Measurements from ENCODE around the gene ABCA13. TPM values are rescaled to one million over a fixed set of nuclear protein-coding genes. Genes with fewer than 3 reads are reported as not detected.

Gene ABCA13
- total RNA-seq, 1 donor from 2014 or later: 0.44 TPM

DNA sequence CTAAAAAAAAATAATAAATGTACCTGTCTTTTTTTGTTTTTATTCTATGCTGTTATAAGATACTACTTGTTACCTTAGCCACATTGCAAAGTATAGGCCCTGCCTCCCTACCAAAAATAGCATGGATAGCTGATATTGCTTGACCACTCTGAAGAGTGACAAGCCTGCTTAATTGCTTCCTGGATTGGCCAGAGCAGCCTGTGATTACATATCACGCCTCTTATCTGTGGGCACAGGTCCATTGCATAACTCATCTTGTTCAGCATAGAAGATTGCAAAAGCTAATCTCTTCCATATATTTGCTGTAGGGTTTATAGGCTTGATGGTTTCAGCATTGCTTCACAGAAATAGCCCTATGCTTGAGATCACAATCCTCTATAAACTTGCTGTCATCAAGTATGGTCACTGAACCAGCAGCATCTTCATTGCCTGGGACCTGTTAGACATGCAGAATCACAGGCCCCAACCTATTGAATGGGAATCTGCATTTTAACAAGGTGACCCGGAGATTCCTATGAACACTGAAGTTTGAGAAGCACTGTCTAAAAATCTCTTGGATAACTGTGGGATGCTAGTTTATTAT is 472.3 kb downstream of the ABCA13 start:
- H3K4me1 Mint-ChIP-seq (ENCODE audit: unreplicated experiment): no peaks in the 10 kb centered on the region
- H3K36me3 Mint-ChIP-seq (ENCODE audit: low read depth, unreplicated experiment): no peaks in the 10 kb centered on the region
- TF ChIP-seq, protein P1, sequence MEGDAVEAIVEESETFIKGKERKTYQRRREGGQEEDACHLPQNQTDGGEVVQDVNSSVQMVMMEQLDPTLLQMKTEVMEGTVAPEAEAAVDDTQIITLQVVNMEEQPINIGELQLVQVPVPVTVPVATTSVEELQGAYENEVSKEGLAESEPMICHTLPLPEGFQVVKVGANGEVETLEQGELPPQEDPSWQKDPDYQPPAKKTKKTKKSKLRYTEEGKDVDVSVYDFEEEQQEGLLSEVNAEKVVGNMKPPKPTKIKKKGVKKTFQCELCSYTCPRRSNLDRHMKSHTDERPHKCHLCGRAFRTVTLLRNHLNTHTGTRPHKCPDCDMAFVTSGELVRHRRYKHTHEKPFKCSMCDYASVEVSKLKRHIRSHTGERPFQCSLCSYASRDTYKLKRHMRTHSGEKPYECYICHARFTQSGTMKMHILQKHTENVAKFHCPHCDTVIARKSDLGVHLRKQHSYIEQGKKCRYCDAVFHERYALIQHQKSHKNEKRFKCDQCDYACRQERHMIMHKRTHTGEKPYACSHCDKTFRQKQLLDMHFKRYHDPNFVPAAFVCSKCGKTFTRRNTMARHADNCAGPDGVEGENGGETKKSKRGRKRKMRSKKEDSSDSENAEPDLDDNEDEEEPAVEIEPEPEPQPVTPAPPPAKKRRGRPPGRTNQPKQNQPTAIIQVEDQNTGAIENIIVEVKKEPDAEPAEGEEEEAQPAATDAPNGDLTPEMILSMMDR (IDR thresholded peaks at IDR 0.05; ENCODE audit: unreplicated experiment): no peak
- no peaks in the 10 kb centered on the region for H3K9me3 Mint-ChIP-seq (ENCODE audit: unreplicated experiment)
- DNase-seq (ENCODE audit: low spot score): no peak
- no peak overlapping the region for H3K4me3 Mint-ChIP-seq (ENCODE audit: unreplicated experiment)
- no peak overlapping the region for H3K27ac Mint-ChIP-seq (ENCODE audit: unreplicated experiment)
- H3K27me3 Mint-ChIP-seq (ENCODE audit: unreplicated experiment): no peaks in the 10 kb centered on the region

GRCh38 chr7:48658138-48658537 is 486.9 kb downstream of the ABCA13 start:
- no peaks in the 10 kb centered on the region for H3K4me1 Mint-ChIP-seq (ENCODE audit: unreplicated experiment)
- H3K27ac Mint-ChIP-seq (ENCODE audit: unreplicated experiment): no peak overlapping the region
- H3K36me3 Mint-ChIP-seq (ENCODE audit: low read depth, unreplicated experiment): no peaks in the 10 kb centered on the region
- H3K4me3 Mint-ChIP-seq (ENCODE audit: unreplicated experiment): no peak overlapping the region
- TF ChIP-seq, protein P1 (IDR thresholded peaks at IDR 0.05; ENCODE audit: unreplicated experiment): no peak
- H3K27me3 Mint-ChIP-seq (ENCODE audit: unreplicated experiment): peaks cover 5% of the 10 kb centered on the region
- DNase-seq (ENCODE audit: low spot score): no peak
- H3K9me3 Mint-ChIP-seq (ENCODE audit: unreplicated experiment): no peaks in the 10 kb centered on the region

- TF ChIP-seq, protein P1 (IDR thresholded peaks at IDR 0.05; ENCODE audit: unreplicated experiment): no peak
- H3K9me3 Mint-ChIP-seq (ENCODE audit: unreplicated experiment): no peaks in the 10 kb centered on the region
- peaks cover 5% of the 10 kb centered on the region for H3K27me3 Mint-ChIP-seq (ENCODE audit: unreplicated experiment)
Measured at GRCh38 chr7:48660306-48660870, 489.1 kb downstream of the ABCA13 start.

DNA sequence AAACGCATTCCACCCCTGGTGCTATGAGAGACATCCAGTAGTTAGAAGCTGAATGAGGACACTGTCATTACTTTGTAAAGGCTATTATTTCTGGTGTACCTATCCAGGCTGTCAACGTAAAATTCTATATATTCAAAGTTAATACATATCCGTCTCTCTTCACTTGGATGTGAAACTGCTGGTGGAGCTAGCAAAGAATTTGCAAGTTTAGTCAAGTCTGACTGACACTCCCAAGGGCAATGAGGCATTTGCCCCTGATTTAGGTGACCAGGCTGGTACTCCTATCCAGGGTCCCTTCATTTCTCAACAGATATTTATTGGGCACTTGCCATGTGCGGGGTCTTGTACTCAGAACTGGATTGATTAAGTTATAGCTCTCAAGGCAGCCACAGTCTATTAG is 493.0 kb downstream of the ABCA13 start:
- TF ChIP-seq, protein P1 (IDR thresholded peaks at IDR 0.05; ENCODE audit: unreplicated experiment): no peak
- no peaks in the 10 kb centered on the region for H3K36me3 Mint-ChIP-seq (ENCODE audit: low read depth, unreplicated experiment)
- H3K27me3 Mint-ChIP-seq (ENCODE audit: unreplicated experiment): no peaks in the 10 kb centered on the region
- H3K27ac Mint-ChIP-seq (ENCODE audit: unreplicated experiment): no peak overlapping the region
- H3K9me3 Mint-ChIP-seq (ENCODE audit: unreplicated experiment): no peaks in the 10 kb centered on the region
- no peaks in the 10 kb centered on the region for H3K4me1 Mint-ChIP-seq (ENCODE audit: unreplicated experiment)
- DNase-seq (ENCODE audit: low spot score): no peak
- H3K4me3 Mint-ChIP-seq (ENCODE audit: unreplicated experiment): no peak overlapping the region

More at GRCh38 chr7:48660306-48660870, 489.1 kb downstream of the ABCA13 start:
- no peaks in the 10 kb centered on the region for H3K4me1 Mint-ChIP-seq (ENCODE audit: unreplicated experiment)
- no peak for DNase-seq (ENCODE audit: low spot score)
- H3K27ac Mint-ChIP-seq (ENCODE audit: unreplicated experiment): no peak overlapping the region
- H3K4me3 Mint-ChIP-seq (ENCODE audit: unreplicated experiment): no peak overlapping the region
- no peaks in the 10 kb centered on the region for H3K36me3 Mint-ChIP-seq (ENCODE audit: low read depth, unreplicated experiment)

GRCh38 chr7:48665353-48666135 is 494.3 kb downstream of the ABCA13 start:
- no peak for DNase-seq (ENCODE audit: low spot score)
- H3K36me3 Mint-ChIP-seq (ENCODE audit: low read depth, unreplicated experiment): no peaks in the 10 kb centered on the region
- H3K27me3 Mint-ChIP-seq (ENCODE audit: unreplicated experiment): no peaks in the 10 kb centered on the region
- H3K4me3 Mint-ChIP-seq (ENCODE audit: unreplicated experiment): no peak overlapping the region
- H3K27ac Mint-ChIP-seq (ENCODE audit: unreplicated experiment): no peak overlapping the region
- no peaks in the 10 kb centered on the region for H3K4me1 Mint-ChIP-seq (ENCODE audit: unreplicated experiment)
- TF ChIP-seq, protein P1 (IDR thresholded peaks at IDR 0.05; ENCODE audit: unreplicated experiment): no peak
- H3K9me3 Mint-ChIP-seq (ENCODE audit: unreplicated experiment): no peaks in the 10 kb centered on the region

Data from endothelial cell (in vitro differentiated cells).